GM19099 (cell line): ENCODE results near the gene NFIB.

Experiments used
- POLR2A ChIP-seq: IDR thresholded peaks from 3 replicates; pipeline ENCODE4 v1.6.1; 2011; ENCODE audit warnings: low read depth; ENCODE audit not compliant: insufficient read length; ENCODE audit errors: extremely low read depth

NFIB gene

GRCh38 chr9:14058325-14058688, 255.6 kb downstream of the NFIB start:
- no peak for TF ChIP-seq POLR2A

GRCh38 chr9:14057368-14058324, 256.3 kb downstream of the NFIB start:
- no peak for TF ChIP-seq POLR2A

GRCh38 chr9:14056316-14056861, 257.6 kb downstream of the NFIB start:
- TF ChIP-seq POLR2A = no peak

DNA sequence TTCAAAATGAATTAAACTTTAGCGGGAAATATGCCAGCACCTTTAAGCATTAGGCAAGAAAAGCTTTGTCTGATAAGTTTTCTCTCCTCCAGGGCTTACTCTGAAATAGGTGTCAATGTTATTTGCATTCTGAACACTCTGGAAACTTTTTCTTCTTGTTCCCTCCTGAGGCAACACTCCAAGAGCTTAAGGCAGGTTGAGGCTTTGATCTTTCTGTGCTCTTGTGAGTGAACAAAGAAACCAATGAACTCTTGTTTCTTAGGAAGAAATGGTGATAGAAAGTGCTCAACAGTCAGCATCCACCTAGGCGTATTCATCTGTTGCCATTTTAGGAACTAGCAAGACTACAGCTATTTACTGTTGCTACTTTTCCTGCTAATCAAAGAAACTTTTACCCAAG, 259.8 kb downstream of the NFIB start:
- TF ChIP-seq POLR2A = no peak

- no peak for TF ChIP-seq POLR2A
Observed at GRCh38 chr9:14052359-14052758, 261.6 kb downstream of the NFIB start.

- TF ChIP-seq POLR2A = no peak
Observed at GRCh38 chr9:14051419-14051818, 262.5 kb downstream of the NFIB start.

DNA sequence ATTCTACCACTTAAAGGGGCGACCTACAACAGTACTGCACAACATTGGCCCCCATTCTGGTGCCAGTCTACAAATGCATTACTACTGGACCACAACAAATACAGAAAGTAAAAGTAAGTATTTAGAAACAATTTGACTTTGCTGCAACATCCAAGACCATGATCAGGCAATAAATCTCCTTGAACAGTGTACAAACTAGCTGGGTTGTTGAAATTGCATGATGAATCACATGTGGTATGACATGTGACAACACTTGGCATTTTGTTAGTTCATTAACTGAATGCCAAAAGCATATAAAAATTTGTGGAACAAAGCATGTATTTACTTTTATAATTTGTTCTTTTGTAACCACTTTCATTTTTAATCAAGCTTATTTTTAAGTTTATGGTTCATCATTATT, 270.5 kb downstream of the NFIB start:
- no peak for TF ChIP-seq POLR2A

- no peak for TF ChIP-seq POLR2A
Observed at GRCh38 chr9:14037331-14037730, 276.6 kb downstream of the NFIB start.

DNA sequence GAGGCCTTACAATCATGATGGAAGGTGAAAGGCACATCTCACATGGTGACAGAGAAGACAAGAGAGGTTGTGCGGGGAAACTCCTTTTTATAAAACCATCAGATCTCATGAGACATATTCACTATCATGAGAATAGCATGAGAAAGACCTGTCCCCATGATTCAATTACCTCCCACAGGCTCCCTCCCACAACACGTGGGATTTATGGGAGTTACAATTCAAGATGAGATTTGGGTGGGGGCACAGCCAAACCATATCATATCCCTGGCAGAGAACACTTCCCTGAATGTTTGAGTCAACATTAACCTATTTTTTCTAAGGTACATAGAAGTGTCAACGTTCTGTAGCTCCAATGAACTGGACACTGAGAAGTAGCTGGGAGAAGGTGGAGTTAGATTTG, 280.9 kb downstream of the NFIB start:
- no peak for TF ChIP-seq POLR2A
